Vagina (tissue), 2 donors: ENCODE data around the gene LRRC19.

ENCODE experiments used
- CTCF ChIP-seq, 3 experiments: fragments of 450-650 bp in 2 of 3; fragments of 200-600 bp in 1 of 3; sonication (generic) in 1 of 3; IDR thresholded peaks; one replicate each; pipeline ENCODE4 v1.5.1; 2017 to 2019; ENCODE audit warnings: antibody characterized with exemption in 3 of 3, mild to moderate bottlenecking in 2 of 3, moderate library complexity in 2 of 3
- POLR2A ChIP-seq, 2 donors: fragments of 450-650 bp; IDR thresholded peaks; one replicate each; pipeline ENCODE4 v1.6.1; 2017; ENCODE audit warnings: antibody characterized with exemption in 2 of 2, mild to moderate bottlenecking in 2 of 2, moderate library complexity in 2 of 2
- POLR2AphosphoS5 ChIP-seq, 2 donors: sonication (generic); formaldehyde crosslinking; IDR thresholded peaks; one replicate each; pipeline ENCODE4 v1.9.0; 2017; ENCODE audit warnings: antibody characterized with exemption in 2 of 2, mild to moderate bottlenecking in 2 of 2, low read depth in 1 of 2; ENCODE audit not compliant: insufficient read depth in 1 of 2

- TF ChIP-seq POLR2AphosphoS5 (IDR thresholded peaks at IDR 0.05; ENCODE audit: insufficient read depth in 1 of 2, low read depth in 1 of 2), result no peak
- no peak for TF ChIP-seq CTCF (IDR thresholded peaks at IDR 0.05)
- no peak for TF ChIP-seq POLR2A (IDR thresholded peaks at IDR 0.05)
Observed at GRCh38 chr9:27003426-27004077, 1.9 kb downstream of the LRRC19 start.
